Heart left ventricle (tissue), 16 donors: ENCODE results near the gene PBX1. TPM values are rescaled to one million over a fixed set of nuclear protein-coding genes. Genes with fewer than 3 reads are reported as not detected.
A peak's percentile ranks its signal among the peaks of the same experiment; 100 is the strongest.

Source experiments
- ATAC-seq, 4 donors: fragments of 200-7000 bp; cut with Tn5 transposase; one replicate each; pipeline ENCODE4 v1.9.1; 2020 to 2022; ENCODE audit warnings: moderate library complexity in 4 of 4, mild to moderate bottlenecking in 3 of 4, moderate number of reproducible peaks in 1 of 4
- DNase-seq, 5 donors: peaks; one replicate each; pipeline ENCODE4 v3.0.0-alpha.2; 2020
- H3K27ac ChIP-seq, 12 donors: fragments of 200-600 bp; sonication (generic) in 4 of 12; one replicate each; pipeline versions ENCODE4 v1.5.0 to v1.8.0; 2016 to 2022; ENCODE audit warnings: mild to moderate bottlenecking in 2 of 12
- H3K27me3 ChIP-seq, 9 donors: fragments of 200-600 bp; sonication (generic) in 2 of 9; one replicate each; pipeline versions ENCODE4 v1.5.1 to v1.8.0; 2016 to 2022; ENCODE audit warnings: mild to moderate bottlenecking in 3 of 9
- H3K36me3 ChIP-seq, 9 donors: fragments of 200-600 bp; sonication (generic) in 2 of 9; one replicate each; pipeline versions ENCODE4 v1.5.0 to v1.8.0; 2018 to 2022; ENCODE audit warnings: mild to moderate bottlenecking in 2 of 9
- H3K4me1 ChIP-seq, 12 donors: fragments of 200-600 bp; sonication (generic) in 4 of 12; one replicate each; pipeline versions ENCODE4 v1.5.0 to v1.8.0; 2016 to 2022; ENCODE audit warnings: mild to moderate bottlenecking in 3 of 12
- H3K4me3 ChIP-seq, 12 donors: fragments of 200-600 bp; sonication (generic) in 4 of 12; one replicate each; pipeline versions ENCODE4 v1.5.0 to v1.8.0; 2017 to 2022; ENCODE audit warnings: mild to moderate bottlenecking in 9 of 12, moderate library complexity in 4 of 12
- H3K9me3 ChIP-seq, 12 donors: fragments of 200-600 bp; sonication (generic) in 4 of 12; one replicate each; pipeline versions ENCODE4 v1.5.0 to v1.8.0; 2016 to 2022; ENCODE audit warnings: mild to moderate bottlenecking in 1 of 12
- POLR2A ChIP-seq, 2 donors: fragments of 450-650 bp; IDR thresholded peaks; one replicate each; pipeline ENCODE4 v1.6.1; 2017; ENCODE audit warnings: antibody characterized with exemption in 2 of 2, mild to moderate bottlenecking in 2 of 2, moderate library complexity in 2 of 2
- WGBS, 4 donors: extraction: QIAGEN DNeasy Blood & Tissue Kit in 2 of 4; methylation state at CpG; one replicate each; pipeline versions ENCODE4 v1.1.5 to v1.1.7; 2013 to 2018; 5-methylcytosine and 5-hydroxymethylcytosine counted together
- intact Hi-C, 10 donors: fragments of 100-400 bp; cut with DNase I; formaldehyde crosslinking; loops; one replicate each; pipeline versions ENCODE4 v1.11.1 to v1.14.2; 2022
- polyA plus RNA-seq, 2 donors: library from polyadenylated mRNA; stranded (reverse); fragments of 200-250 nt; gene quantifications; one replicate each; pipeline ENCODE4 v1.2.3, GENCODE V29; 2013
- total RNA-seq, 9 donors: library from RNA; depleted of rRNA in 2 of 9; stranded (reverse); fragments of >200 nt in 2 of 9; fragmentation: NEBNext Ultra II Directional in 3 of 9; extraction: Animal tissue kit (Norgen Biotek cat#: 25700) in 3 of 9; gene quantifications; one replicate each; pipeline versions ENCODE4 v1.1.0 to v1.2.4, GENCODE V29; 2016 to 2023
- TF ChIP-seq, protein P1 (sequence below), 12 donors: fragments of 200-600 bp; sonication (generic) in 4 of 12; IDR thresholded peaks; one replicate each; pipeline versions ENCODE4 v1.5.0 to v1.8.0; 2018 to 2022; ENCODE audit warnings: antibody characterized with exemption in 12 of 12, mild to moderate bottlenecking in 5 of 12
- donor health status: ischemic (EF 13 %, LVEDD 7.1; RV severe dilation, severe dysfunction).
- donor health status: healthy with polysubstance abuse.
- donor health status: DM: no; HTN: yes; CAD: no.
- donor health status: DM: no; HTN: no; CAD: no.
- donor health status: ischemic (EF 25% LVEDD 6.9; RV normal size, moderate dysfunction).
- donor health status: ischemic (EF 25% LVEDD 5.7; RV mildly dilated, moderate dysfunction).
- donor health status: healthy.
- donor health status: DM: yes; HTN: yes; CAD: no.
- donor health status: ischemic (EF 35%, LVEDD 5.7; RV mildly dilated, moderate dysfunction).
- donor health status: nonischemic (EF 11% LVEDD 7.7; RV severe dilation, severe dysfunction).
- donor health status: DM: yes; HTN: yes; CAD: no.
- donor health status: PGD.
- donor health status: ischemic (EF 29% LVEDD 5.4; RV normal size, mild dysfunction).
- donor health status: nonischemic (EF 23%, LVEDD 6.1; RV moderate dilation, normal function).

The PBX1 gene
- total and polyA plus RNA-seq, 11 donors, result 15.2 to 78.2 (median 59.1) TPM

GRCh38 chr1:164780863-164781262 lies 221.9 kb downstream of the PBX1 start:
- Histone ChIP-seq H3K27ac (peak overlapping the region in 11 of 12 donors; percentile 27 to 80 (median 61)), H3K27me3 (no peaks in the 10 kb centered on the region), H3K9me3 (no peaks in the 10 kb centered on the region), H3K4me3 (no peak overlapping the region), H3K4me1 (peaks cover 0 to 83% (median 43%) of the 10 kb centered on the region in 12 donors), H3K36me3 (no peaks in the 10 kb centered on the region)
- DNase-seq (peak in 2 of 5 donors; percentile 63 to 73), ATAC-seq (peak; percentile 76 to 92 (median 86))
- TF ChIP-seq, protein P1, sequence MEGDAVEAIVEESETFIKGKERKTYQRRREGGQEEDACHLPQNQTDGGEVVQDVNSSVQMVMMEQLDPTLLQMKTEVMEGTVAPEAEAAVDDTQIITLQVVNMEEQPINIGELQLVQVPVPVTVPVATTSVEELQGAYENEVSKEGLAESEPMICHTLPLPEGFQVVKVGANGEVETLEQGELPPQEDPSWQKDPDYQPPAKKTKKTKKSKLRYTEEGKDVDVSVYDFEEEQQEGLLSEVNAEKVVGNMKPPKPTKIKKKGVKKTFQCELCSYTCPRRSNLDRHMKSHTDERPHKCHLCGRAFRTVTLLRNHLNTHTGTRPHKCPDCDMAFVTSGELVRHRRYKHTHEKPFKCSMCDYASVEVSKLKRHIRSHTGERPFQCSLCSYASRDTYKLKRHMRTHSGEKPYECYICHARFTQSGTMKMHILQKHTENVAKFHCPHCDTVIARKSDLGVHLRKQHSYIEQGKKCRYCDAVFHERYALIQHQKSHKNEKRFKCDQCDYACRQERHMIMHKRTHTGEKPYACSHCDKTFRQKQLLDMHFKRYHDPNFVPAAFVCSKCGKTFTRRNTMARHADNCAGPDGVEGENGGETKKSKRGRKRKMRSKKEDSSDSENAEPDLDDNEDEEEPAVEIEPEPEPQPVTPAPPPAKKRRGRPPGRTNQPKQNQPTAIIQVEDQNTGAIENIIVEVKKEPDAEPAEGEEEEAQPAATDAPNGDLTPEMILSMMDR (IDR thresholded peaks at IDR 0.05), result no peak
- peak in 1 of 2 donors; percentile 23 for TF ChIP-seq POLR2A (IDR thresholded peaks at IDR 0.05)
- WGBS, 4 donors, result 51 to 68% (median 57%) methylated on average over 8 of the region's 8 CpGs
- intact Hi-C loops, result loop anchor here (5.0 to 10.0 kb wide), 17 partner anchors 64 to 1246 kb away; no protein-coding TSS in a partner anchor

GRCh38 chr1:164781972-164782371 lies 223.0 kb downstream of the PBX1 start:
- Histone ChIP-seq H3K9me3 (no peaks in the 10 kb centered on the region), H3K27me3 (no peaks in the 10 kb centered on the region), H3K36me3 (no peaks in the 10 kb centered on the region), H3K27ac (peak overlapping the region in 9 of 12 donors; percentile 5 to 80 (median 71)), H3K4me1 (peaks cover 0 to 86% (median 53%) of the 10 kb centered on the region in 12 donors), H3K4me3 (no peak overlapping the region)
- intact Hi-C loops, result loop anchor here (5.0 to 10.0 kb wide), 17 partner anchors 65 to 1247 kb away; no protein-coding TSS in a partner anchor
- TF ChIP-seq, protein P1 (IDR thresholded peaks at IDR 0.05), result no peak
- TF ChIP-seq POLR2A (IDR thresholded peaks at IDR 0.05), result no peak
- DNase-seq, result no peak
- ATAC-seq, result no peak
- 59 to 86% (median 75%) methylated on average over 1 of the region's 1 CpG for WGBS, 4 donors

DNA sequence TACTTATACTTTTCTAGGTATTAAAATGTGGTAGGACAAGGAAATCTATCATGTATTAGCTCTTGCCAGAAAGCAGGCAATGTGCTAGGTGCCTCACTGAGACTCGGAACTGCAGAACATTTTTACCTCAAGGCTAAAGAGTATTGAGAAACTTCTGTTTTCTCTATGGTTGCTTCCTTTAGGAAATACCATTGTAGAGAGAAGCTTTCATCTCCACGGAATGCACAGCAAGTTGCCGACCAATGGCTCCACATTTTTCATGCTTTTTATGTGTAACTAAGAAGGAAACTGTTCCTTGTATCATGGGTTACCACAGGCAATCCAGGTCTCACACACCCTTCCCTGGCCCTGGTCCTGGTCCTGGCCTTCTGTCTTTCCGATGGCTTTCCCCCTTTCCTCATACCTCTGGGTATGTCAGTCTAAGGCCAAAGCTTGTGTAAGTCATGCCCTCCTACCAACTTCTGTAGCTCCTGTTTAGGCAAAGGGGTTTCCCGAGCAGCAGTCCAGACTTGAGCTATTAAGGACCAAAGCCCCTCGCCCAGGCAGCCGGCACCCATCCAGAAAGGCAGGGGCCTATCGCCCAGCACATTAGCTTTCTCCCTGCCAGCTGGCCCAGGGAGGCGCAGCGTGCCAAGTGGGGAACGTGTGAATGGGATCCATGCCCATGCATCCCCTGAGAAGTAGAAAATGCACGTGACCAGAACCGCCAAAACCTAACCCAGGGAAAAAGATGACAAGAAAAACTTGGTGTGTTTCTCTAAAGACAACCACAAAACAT lies 225.0 kb downstream of the PBX1 start:
- Histone ChIP-seq H3K4me1 (peaks cover 0 to 88% (median 55%) of the 10 kb centered on the region in 12 donors), H3K36me3 (no peaks in the 10 kb centered on the region), H3K27me3 (no peaks in the 10 kb centered on the region), H3K9me3 (no peaks in the 10 kb centered on the region), H3K27ac (peak overlapping the region in 10 of 12 donors; percentile 4 to 80 (median 52)), H3K4me3 (no peak overlapping the region)
- DNase-seq (peak in 4 of 5 donors; percentile 45 to 71 (median 60)), ATAC-seq (peak in 3 of 4 donors; percentile 10 to 30 (median 14))
- TF ChIP-seq POLR2A (IDR thresholded peaks at IDR 0.05), result no peak
- TF ChIP-seq, protein P1 (IDR thresholded peaks at IDR 0.05), result no peak
- intact Hi-C loops, result loop anchor here (5.0 to 10.0 kb wide), 17 partner anchors 67 to 1249 kb away; no protein-coding TSS in a partner anchor
- WGBS, 4 donors, result 54 to 69% (median 60%) methylated on average over 12 to 13 of the region's 13 CpGs

- intact Hi-C loops, result loop anchor here (5.0 to 10.0 kb wide), 22 partner anchors 68 to 1250 kb away; partner anchors contain the start of gene PBX1 (in 3 of the 10)
- 91 to 96% (median 92%) methylated on average over 6 of the region's 6 CpGs for WGBS, 4 donors
- ATAC-seq (no peak), DNase-seq (no peak)
- TF ChIP-seq, protein P1 (IDR thresholded peaks at IDR 0.05), result no peak
- no peak for TF ChIP-seq POLR2A (IDR thresholded peaks at IDR 0.05)
- Histone ChIP-seq H3K9me3 (no peaks in the 10 kb centered on the region), H3K4me3 (no peak overlapping the region), H3K4me1 (peaks cover 0 to 82% (median 48%) of the 10 kb centered on the region in 12 donors), H3K27me3 (no peaks in the 10 kb centered on the region), H3K36me3 (no peaks in the 10 kb centered on the region), H3K27ac (peak overlapping the region in 8 of 12 donors; percentile 4 to 80 (median 65))
Observed at GRCh38 chr1:164784960-164785359, 226.0 kb downstream of the PBX1 start.
